ENCODE results near the gene A3GALT2.
A peak's percentile ranks its signal among the peaks of the same experiment; 100 is the strongest.

A3GALT2 gene

GRCh38 chr1:33349778-33350610 is 29.1 kb upstream of the A3GALT2 start:
- peak; percentile 86 for DNase-seq

GRCh38 chr1:33349081-33349759 is 28.3 kb upstream of the A3GALT2 start:
- peak; percentile 64 for DNase-seq

- no peak for DNase-seq
Observed at GRCh38 chr1:33348676-33349080, 27.8 kb upstream of the A3GALT2 start.

GRCh38 chr1:33348194-33348593 is 27.3 kb upstream of the A3GALT2 start:
- DNase-seq: no peak

GRCh38 chr1:33347650-33347992 is 26.7 kb upstream of the A3GALT2 start:
- DNase-seq: no peak

- no peak for DNase-seq
Observed at GRCh38 chr1:33346927-33347649, 26.2 kb upstream of the A3GALT2 start.

- DNase-seq: no peak
Observed at GRCh38 chr1:33346533-33346926, 25.6 kb upstream of the A3GALT2 start.

GRCh38 chr1:33344896-33345560 is 24.1 kb upstream of the A3GALT2 start:
- no peak for DNase-seq

- DNase-seq: peak; percentile 29
Observed at GRCh38 chr1:33343539-33343938, 22.6 kb upstream of the A3GALT2 start.

GRCh38 chr1:33342041-33342723 is 21.3 kb upstream of the A3GALT2 start:
- no peak for DNase-seq

GRCh38 chr1:33341190-33341589 is 20.3 kb upstream of the A3GALT2 start:
- no peak for DNase-seq

- no peak for DNase-seq
Observed at GRCh38 chr1:33339413-33339812, 18.5 kb upstream of the A3GALT2 start.

GRCh38 chr1:33338440-33339211 is 17.7 kb upstream of the A3GALT2 start:
- no peak for DNase-seq

GRCh38 chr1:33338048-33338439 is 17.1 kb upstream of the A3GALT2 start:
- DNase-seq: no peak

- no peak for DNase-seq
Observed at GRCh38 chr1:33337441-33337840, 16.5 kb upstream of the A3GALT2 start.

- DNase-seq: no peak
Observed at GRCh38 chr1:33336580-33336979, 15.7 kb upstream of the A3GALT2 start.

GRCh38 chr1:33335020-33335419 is 14.1 kb upstream of the A3GALT2 start:
- peak; percentile 18 for DNase-seq

- no peak for DNase-seq
Observed at GRCh38 chr1:33334081-33334552, 13.2 kb upstream of the A3GALT2 start.

GRCh38 chr1:33332881-33333280 is 12.0 kb upstream of the A3GALT2 start:
- DNase-seq: no peak

GRCh38 chr1:33332357-33332789 is 11.5 kb upstream of the A3GALT2 start:
- no peak for DNase-seq

Measured in OCI-M1 (cell line).